ENCODE results near the gene SIX1.

SIX1 gene
- 0 to 2.3 (median 0.07) reads per million in 17 experiments for total RNA-seq

GRCh38 chr14:60648934-60649874 lies at the start of gene SIX1:
TSS of gene SIX1 (minus strand) at chr14:60649477. CDS start at chr14:60649189, 288 bp downstream.
- DNase-seq: peak; percentile 39 to 79 (median 66)

GRCh38 chr14:60695327-60695726 lies 46.0 kb upstream of the SIX1 start:
- peak in 2 of 4 experiments; percentile 28 to 48 for DNase-seq

- DNase-seq: no peak
Measured at GRCh38 chr14:60691383-60692113, 42.3 kb upstream of the SIX1 start.

- no peak for DNase-seq
Measured at GRCh38 chr14:60686865-60687264, 37.6 kb upstream of the SIX1 start.

GRCh38 chr14:60684203-60684602 lies 34.9 kb upstream of the SIX1 start:
- no peak for DNase-seq

GRCh38 chr14:60681271-60681670 lies 32.0 kb upstream of the SIX1 start:
- no peak for DNase-seq

GRCh38 chr14:60680511-60680910 lies 31.2 kb upstream of the SIX1 start:
- DNase-seq: no peak

GRCh38 chr14:60679566-60680258 lies 30.4 kb upstream of the SIX1 start:
- DNase-seq: no peak

GRCh38 chr14:60677701-60678100 lies 28.4 kb upstream of the SIX1 start:
- no peak for DNase-seq

GRCh38 chr14:60670989-60671388 lies 21.7 kb upstream of the SIX1 start:
- DNase-seq: no peak

GRCh38 chr14:60668431-60669112 lies 19.3 kb upstream of the SIX1 start:
- DNase-seq: no peak

GRCh38 chr14:60665177-60665550 lies 15.9 kb upstream of the SIX1 start:
- DNase-seq: no peak

- DNase-seq: peak in 1 of 4 experiments; percentile 40
Measured at GRCh38 chr14:60662982-60663381, 13.7 kb upstream of the SIX1 start.

GRCh38 chr14:60661721-60662120 lies 12.4 kb upstream of the SIX1 start:
- peak in 2 of 4 experiments; percentile 50 to 67 for DNase-seq

- no peak for DNase-seq
Measured at GRCh38 chr14:60658909-60659585, 9.8 kb upstream of the SIX1 start.

- no peak for DNase-seq
Measured at GRCh38 chr14:60658211-60658690, 9.0 kb upstream of the SIX1 start.

GRCh38 chr14:60657456-60658210 lies 8.4 kb upstream of the SIX1 start:
- DNase-seq: peak in 1 of 4 experiments; percentile 27

- DNase-seq: peak; percentile 61 to 86 (median 72)
Measured at GRCh38 chr14:60656686-60657455, 7.6 kb upstream of the SIX1 start.

- peak in 1 of 4 experiments; percentile 35 for DNase-seq
Measured at GRCh38 chr14:60655898-60656685, 6.8 kb upstream of the SIX1 start.

All from suppressor macrophage (primary cell).